NB4 (cell line): ENCODE data around the gene DLX3.
A peak's percentile ranks its signal among the peaks of the same experiment; 100 is the strongest.

Source experiments
- DNase-seq: peaks from one replicate; pipeline ENCODE4 v3.0.0; 2010; ENCODE audit warnings: low read depth
- H3K4me3 ChIP-seq: one replicate; pipeline ENCODE4 v1.5.1; 2011; ENCODE audit warnings: mild to moderate bottlenecking, low read depth, low read length, moderate library complexity
- MYC ChIP-seq: IDR thresholded peaks from 2 replicates; pipeline ENCODE4 v1.6.1; 2011; ENCODE audit warnings: low read depth, low read length
- POLR2A ChIP-seq: IDR thresholded peaks from 2 replicates; pipeline ENCODE4 v1.6.1; 2011; ENCODE audit warnings: mild to moderate bottlenecking; ENCODE audit not compliant: insufficient read length; ENCODE audit errors: extremely low read depth
- TF ChIP-seq, protein P1 (sequence below): IDR thresholded peaks from 2 replicates; pipeline ENCODE4 v1.6.1; 2011; ENCODE audit warnings: low read depth, low read length
- TF ChIP-seq, protein P2 (sequence below): IDR thresholded peaks from one replicate; pipeline ENCODE4 v1.5.1; 2012; ENCODE audit warnings: low read depth, low read length

Gene DLX3

DNA sequence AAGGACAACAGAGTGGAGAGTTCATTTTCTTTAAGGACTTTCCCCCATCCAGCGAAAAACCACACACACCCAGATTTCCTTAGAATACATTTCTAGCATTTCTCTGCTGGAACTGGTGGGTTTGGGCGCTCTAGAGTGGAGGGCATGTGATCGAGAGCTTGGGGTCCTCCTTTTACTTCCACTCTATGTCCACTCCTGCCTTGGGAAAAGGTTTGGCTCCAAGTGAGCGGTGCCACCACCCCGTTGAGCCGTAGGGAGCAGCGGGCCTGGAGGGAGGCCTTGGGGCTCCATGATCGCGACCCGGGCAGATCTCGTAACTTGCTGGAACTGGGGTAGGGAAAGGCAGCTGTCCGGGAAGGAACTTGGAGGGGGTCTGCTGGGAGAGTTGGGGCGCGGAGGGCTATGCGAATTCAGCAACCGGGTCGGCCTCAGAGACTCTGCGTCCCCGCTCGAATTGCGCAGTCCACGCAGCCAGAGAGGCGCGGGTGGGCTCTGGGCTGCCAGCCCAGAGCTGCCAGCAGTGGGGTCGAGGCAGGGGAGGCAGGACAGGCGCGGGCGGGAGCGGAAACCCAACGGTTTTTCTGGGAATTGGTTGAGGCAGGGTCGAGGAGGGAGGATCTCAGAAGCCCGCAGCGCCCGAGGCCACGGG is 23.7 kb downstream of the DLX3 start:
- no peak for DNase-seq
- TF ChIP-seq, protein P1, sequence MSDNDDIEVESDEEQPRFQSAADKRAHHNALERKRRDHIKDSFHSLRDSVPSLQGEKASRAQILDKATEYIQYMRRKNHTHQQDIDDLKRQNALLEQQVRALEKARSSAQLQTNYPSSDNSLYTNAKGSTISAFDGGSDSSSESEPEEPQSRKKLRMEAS, result no peak
- TF ChIP-seq MYC (no peak), POLR2A (no peak)
- TF ChIP-seq, protein P2, sequence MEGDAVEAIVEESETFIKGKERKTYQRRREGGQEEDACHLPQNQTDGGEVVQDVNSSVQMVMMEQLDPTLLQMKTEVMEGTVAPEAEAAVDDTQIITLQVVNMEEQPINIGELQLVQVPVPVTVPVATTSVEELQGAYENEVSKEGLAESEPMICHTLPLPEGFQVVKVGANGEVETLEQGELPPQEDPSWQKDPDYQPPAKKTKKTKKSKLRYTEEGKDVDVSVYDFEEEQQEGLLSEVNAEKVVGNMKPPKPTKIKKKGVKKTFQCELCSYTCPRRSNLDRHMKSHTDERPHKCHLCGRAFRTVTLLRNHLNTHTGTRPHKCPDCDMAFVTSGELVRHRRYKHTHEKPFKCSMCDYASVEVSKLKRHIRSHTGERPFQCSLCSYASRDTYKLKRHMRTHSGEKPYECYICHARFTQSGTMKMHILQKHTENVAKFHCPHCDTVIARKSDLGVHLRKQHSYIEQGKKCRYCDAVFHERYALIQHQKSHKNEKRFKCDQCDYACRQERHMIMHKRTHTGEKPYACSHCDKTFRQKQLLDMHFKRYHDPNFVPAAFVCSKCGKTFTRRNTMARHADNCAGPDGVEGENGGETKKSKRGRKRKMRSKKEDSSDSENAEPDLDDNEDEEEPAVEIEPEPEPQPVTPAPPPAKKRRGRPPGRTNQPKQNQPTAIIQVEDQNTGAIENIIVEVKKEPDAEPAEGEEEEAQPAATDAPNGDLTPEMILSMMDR, result no peak
- H3K4me3 ChIP-seq, result no peak overlapping the region

DNA sequence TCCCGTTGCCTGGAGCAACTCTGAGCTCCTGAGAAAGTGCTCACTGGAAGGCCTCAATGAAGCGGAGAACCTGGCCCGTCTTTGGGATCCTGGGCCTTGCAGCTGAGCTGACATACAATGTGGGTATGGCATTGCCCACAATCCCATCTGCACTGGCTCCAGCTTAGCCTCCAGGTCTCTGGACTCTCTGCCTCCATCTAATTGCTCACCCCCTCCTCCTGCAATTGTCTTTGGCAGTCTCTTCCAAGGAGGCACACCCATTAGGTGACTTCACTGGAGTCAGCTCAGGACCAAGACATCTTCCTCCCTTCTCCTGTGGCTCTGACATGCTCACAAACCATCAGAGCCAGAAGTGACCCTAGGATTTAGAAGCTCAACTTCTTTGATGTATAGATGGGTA is 24.5 kb downstream of the DLX3 start:
- DNase-seq, result no peak
- TF ChIP-seq, protein P2, result no peak
- TF ChIP-seq POLR2A, result no peak
- TF ChIP-seq, protein P1, result no peak
- TF ChIP-seq MYC, result no peak
- no peak overlapping the region for H3K4me3 ChIP-seq

DNA sequence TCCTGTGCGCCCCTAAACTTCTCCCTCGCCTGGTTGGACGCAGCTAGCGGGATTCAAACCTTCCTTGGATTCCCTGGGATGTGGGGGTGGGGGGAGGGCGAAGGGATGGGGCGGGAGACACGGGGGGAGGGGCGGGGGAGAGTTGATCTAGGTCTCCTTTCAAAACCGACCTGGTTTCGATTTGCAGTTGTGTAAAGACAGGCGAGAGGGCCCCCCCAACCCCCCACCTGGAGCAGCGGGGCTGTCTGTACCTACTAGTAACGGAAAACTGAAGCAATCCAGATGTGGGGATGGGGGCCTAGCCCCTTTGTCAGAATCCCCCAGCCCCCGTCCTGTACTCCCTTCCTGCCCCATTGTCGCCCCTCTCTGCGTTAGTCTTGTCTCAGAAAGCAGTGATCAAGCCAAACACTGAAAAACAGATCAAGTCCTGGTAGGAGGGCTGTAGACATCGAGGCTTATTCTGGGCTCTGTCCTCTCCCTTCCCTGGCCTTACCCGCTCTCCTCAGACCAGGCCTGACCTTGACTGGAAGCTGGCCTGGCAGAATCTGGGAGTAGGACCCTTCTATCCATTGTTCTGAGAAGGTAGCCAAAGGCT is 25.1 kb downstream of the DLX3 start:
- H3K4me3 ChIP-seq, result no peak overlapping the region
- no peak for DNase-seq
- TF ChIP-seq, protein P1, result no peak
- no peak for TF ChIP-seq MYC
- TF ChIP-seq POLR2A, result no peak
- TF ChIP-seq, protein P2, result no peak

DNA sequence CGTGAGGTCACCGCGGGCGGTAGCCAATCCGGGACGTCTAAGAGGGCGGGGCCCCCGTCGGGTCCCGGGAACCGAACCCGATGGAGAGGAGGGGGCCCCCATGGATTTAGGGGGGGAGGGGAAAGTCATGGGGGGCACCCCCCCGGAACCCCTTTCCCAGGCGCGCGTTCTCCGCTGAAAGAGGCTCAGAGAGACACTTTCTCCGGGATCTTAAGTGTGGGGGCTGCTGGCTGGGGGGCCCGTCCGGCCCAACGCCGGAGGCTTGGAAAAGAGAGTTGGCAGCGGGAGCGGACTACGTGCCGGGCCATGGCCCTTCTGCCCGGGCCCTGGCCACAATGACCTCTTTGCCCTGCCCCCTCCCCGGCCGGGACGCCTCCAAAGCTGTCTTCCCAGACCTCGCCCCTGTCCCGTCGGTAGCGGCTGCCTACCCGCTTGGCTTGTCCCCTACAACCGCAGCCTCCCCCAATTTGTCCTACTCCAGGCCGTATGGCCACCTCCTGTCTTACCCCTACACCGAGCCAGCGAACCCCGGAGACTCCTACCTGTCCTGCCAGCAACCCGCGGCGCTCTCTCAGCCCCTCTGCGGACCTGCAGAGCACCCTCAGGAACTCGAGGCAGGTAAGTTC is 25.8 kb downstream of the DLX3 start, which contains the start of gene DLX4:
DLX4 (plus strand) TSS at position 57 of the 626 bp plus-strand sequence; CDS start at position 336, 279 bp downstream.
- peak; percentile 39 for DNase-seq
- TF ChIP-seq MYC (no peak), POLR2A (no peak)
- TF ChIP-seq, protein P1, result no peak
- TF ChIP-seq, protein P2, result no peak
- peak within 1 kb of the TSS; percentile 74 for H3K4me3 ChIP-seq

DNA sequence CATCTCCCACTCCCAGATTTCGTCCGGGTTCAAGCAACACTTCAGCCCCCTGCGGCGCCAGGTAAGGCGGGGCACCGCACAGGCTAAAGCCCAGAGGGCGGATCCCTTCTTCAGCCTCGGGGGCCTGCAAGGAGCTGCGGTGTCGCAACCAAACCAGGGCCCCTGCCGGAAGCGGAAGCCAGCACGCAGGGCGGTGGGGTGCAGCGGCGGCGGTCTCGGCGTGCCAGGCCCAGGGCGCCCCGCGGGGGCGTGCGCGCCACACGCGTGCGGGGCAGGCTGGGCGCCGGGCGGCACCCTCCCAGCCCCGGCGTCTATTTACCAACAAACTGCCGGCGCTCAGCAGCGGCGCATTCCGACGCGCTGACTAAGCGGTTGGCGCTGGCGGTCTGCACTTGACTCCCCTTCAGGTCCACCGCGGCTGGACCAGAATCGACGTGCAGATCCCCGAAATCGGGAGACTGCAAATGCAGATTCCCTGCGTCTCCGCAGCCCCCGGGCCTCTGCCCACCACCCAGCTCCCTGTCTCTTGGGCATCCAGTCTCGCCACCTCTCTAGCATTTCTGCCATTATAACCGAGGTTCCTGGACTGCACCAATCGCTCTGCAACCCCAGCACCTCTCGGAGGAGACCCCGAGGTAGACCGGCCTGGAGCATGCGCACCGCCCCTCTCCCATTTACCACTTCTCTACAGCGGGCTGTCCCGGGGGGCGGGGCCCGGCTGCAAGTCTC is 26.5 kb downstream of the DLX3 start:
- TF ChIP-seq, protein P1, result peak; percentile 50; the same call in 1 of the 2 replicates
- TF ChIP-seq MYC (peak; percentile 69), POLR2A (peak; percentile 55)
- TF ChIP-seq, protein P2, result no peak
- H3K4me3 ChIP-seq, result peak overlapping the region; percentile 74
- peak; percentile 94 for DNase-seq
